K562 (cell line): ENCODE measurements around the gene ZNF648.

Experiments used
- HDAC2 ChIP-seq: fragments of 450-650 bp; IDR thresholded peaks from 2 replicates; pipeline ENCODE4 v1.6.1; 2016; ENCODE audit warnings: mild to moderate bottlenecking
- RAD51 ChIP-seq: fragments of 450-650 bp; IDR thresholded peaks from 2 replicates; pipeline ENCODE4 v1.7.1; 2016; ENCODE audit warnings: low read depth, mild to moderate bottlenecking, borderline replicate concordance
- TF ChIP-seq, protein P1 (sequence below): IDR thresholded peaks from 2 replicates; pipeline ENCODE4 v1.6.1; 2014; ENCODE audit warnings: antibody characterized with exemption

GRCh38 chr1:182092336-182092735 lies 30.8 kb upstream of the ZNF648 start:
- TF ChIP-seq HDAC2 (no peak), RAD51 (no peak)
- TF ChIP-seq, protein P1, sequence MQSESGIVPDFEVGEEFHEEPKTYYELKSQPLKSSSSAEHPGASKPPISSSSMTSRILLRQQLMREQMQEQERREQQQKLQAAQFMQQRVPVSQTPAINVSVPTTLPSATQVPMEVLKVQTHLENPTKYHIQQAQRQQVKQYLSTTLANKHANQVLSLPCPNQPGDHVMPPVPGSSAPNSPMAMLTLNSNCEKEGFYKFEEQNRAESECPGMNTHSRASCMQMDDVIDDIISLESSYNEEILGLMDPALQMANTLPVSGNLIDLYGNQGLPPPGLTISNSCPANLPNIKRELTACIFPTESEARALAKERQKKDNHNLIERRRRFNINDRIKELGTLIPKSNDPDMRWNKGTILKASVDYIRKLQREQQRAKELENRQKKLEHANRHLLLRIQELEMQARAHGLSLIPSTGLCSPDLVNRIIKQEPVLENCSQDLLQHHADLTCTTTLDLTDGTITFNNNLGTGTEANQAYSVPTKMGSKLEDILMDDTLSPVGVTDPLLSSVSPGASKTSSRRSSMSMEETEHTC = no peak
